ENCODE results near the gene FXYD2. TPM values are rescaled to one million over a fixed set of nuclear protein-coding genes. Genes with fewer than 3 reads are reported as not detected.

FXYD2 gene
- total RNA-seq, 2 donors from 2014 or later = 3.0 TPM

GRCh38 chr11:117827521-117828511, 3.3 kb upstream of the FXYD2 start:
- H3K9ac ChIP-seq (ENCODE audit: extremely low read depth, low read length, poor library complexity, severe bottlenecking) = no peak overlapping the region
- no peak overlapping the region for H3K27ac Mint-ChIP-seq

GRCh38 chr11:117826832-117827231, 2.3 kb upstream of the FXYD2 start:
- Histone ChIP-seq H3K9me3 (ENCODE audit: control insufficient read depth, low read length) (no peaks in the 10 kb centered on the region), H3K4me1 (ENCODE audit: control insufficient read depth, insufficient read depth, low read length) (peaks cover 4% of the 10 kb centered on the region), H3K36me3 (ENCODE audit: control insufficient read depth, insufficient read depth, low read length) (no peaks in the 10 kb centered on the region), H3K4me3 (ENCODE audit: low read length) (no peak overlapping the region), H3K27me3 (ENCODE audit: control insufficient read depth, insufficient read depth, low read length, poor library complexity, severe bottlenecking) (no peaks in the 10 kb centered on the region), H3K9ac (ENCODE audit: extremely low read depth, low read length, poor library complexity, severe bottlenecking) (no peak overlapping the region), H3K27ac (ENCODE audit: low read depth, low read length) (no peak overlapping the region)
- 89 to 93% methylated on average over 3 of the region's 3 CpGs for WGBS, 2 experiments (ENCODE audit: insufficient coverage in 1 of 2, insufficient read length in 1 of 2)
- no peaks in the 10 kb centered on the region for H3K9me3 Mint-ChIP-seq
- H3K4me3 Mint-ChIP-seq = no peak overlapping the region
- no peak for TF ChIP-seq CTCF (conservative IDR thresholded peaks at IDR 0.05)
- DNase-seq = no peak
- H3K27me3 Mint-ChIP-seq (ENCODE audit: insufficient read depth) = peaks cover 9% of the 10 kb centered on the region
- H3K27ac Mint-ChIP-seq = no peak overlapping the region
- H3K36me3 Mint-ChIP-seq (ENCODE audit: low read depth) = no peaks in the 10 kb centered on the region
- peaks cover 39% of the 10 kb centered on the region for H3K4me1 Mint-ChIP-seq

More at GRCh38 chr11:117827521-117828511, 3.3 kb upstream of the FXYD2 start:
- Histone ChIP-seq H3K27ac (ENCODE audit: low read depth, low read length) (no peak overlapping the region), H3K27me3 (ENCODE audit: control insufficient read depth, insufficient read depth, low read length, poor library complexity, severe bottlenecking) (no peaks in the 10 kb centered on the region), H3K4me3 (ENCODE audit: low read length) (no peak overlapping the region), H3K4me1 (ENCODE audit: control insufficient read depth, insufficient read depth, low read length) (peaks cover 2% of the 10 kb centered on the region), H3K9me3 (ENCODE audit: control insufficient read depth, low read length) (no peaks in the 10 kb centered on the region), H3K36me3 (ENCODE audit: control insufficient read depth, insufficient read depth, low read length) (no peaks in the 10 kb centered on the region)
- no peak for TF ChIP-seq CTCF (conservative IDR thresholded peaks at IDR 0.05)
- H3K4me3 Mint-ChIP-seq = no peak overlapping the region
- WGBS, 2 experiments (ENCODE audit: insufficient coverage in 1 of 2, insufficient read length in 1 of 2) = 91 to 98% methylated on average over 9 to 15 of the region's 15 CpGs
- DNase-seq = peak; percentile 51
- no peaks in the 10 kb centered on the region for H3K36me3 Mint-ChIP-seq (ENCODE audit: low read depth)
- peaks cover 9% of the 10 kb centered on the region for H3K27me3 Mint-ChIP-seq (ENCODE audit: insufficient read depth)
- H3K4me1 Mint-ChIP-seq = peaks cover 33% of the 10 kb centered on the region
- H3K9me3 Mint-ChIP-seq = no peaks in the 10 kb centered on the region

- Histone ChIP-seq H3K36me3 (ENCODE audit: control insufficient read depth, insufficient read depth, low read length) (no peaks in the 10 kb centered on the region), H3K9ac (ENCODE audit: extremely low read depth, low read length, poor library complexity, severe bottlenecking) (no peak overlapping the region), H3K9me3 (ENCODE audit: control insufficient read depth, low read length) (no peaks in the 10 kb centered on the region), H3K4me3 (ENCODE audit: low read length) (no peak overlapping the region), H3K27ac (ENCODE audit: low read depth, low read length) (no peak overlapping the region), H3K27me3 (ENCODE audit: control insufficient read depth, insufficient read depth, low read length, poor library complexity, severe bottlenecking) (no peaks in the 10 kb centered on the region), H3K4me1 (ENCODE audit: control insufficient read depth, insufficient read depth, low read length) (peaks cover 4% of the 10 kb centered on the region)
- 80 to 83% methylated on average over 7 to 10 of the region's 10 CpGs for WGBS, 2 experiments (ENCODE audit: insufficient coverage in 1 of 2, insufficient read length in 1 of 2)
- Mint-ChIP-seq H3K27ac (no peak overlapping the region), H3K27me3 (ENCODE audit: insufficient read depth) (peaks cover 9% of the 10 kb centered on the region), H3K4me1 (peaks cover 37% of the 10 kb centered on the region), H3K36me3 (ENCODE audit: low read depth) (no peaks in the 10 kb centered on the region), H3K9me3 (no peaks in the 10 kb centered on the region), H3K4me3 (no peak overlapping the region)
- peak; percentile 26 for DNase-seq
- no peak for TF ChIP-seq CTCF (conservative IDR thresholded peaks at IDR 0.05)
These were observed 1.6 kb upstream of the FXYD2 start for GRCh38 chr11:117826190-117826570.
